ENCODE data around the gene TMED5.

- TF ChIP-seq PBX3 (CRISPR knock-in tag; IDR thresholded peaks at IDR 0.05) (no peak), ZNF16 (tag by site-specific recombination; IDR thresholded peaks at IDR 0.05; ENCODE audit: low read depth) (no peak), YY1 (tag by site-specific recombination; IDR thresholded peaks at IDR 0.05) (no peak), ZNF501 (tag by site-specific recombination; IDR thresholded peaks at IDR 0.05) (no peak), MYNN (tag by site-specific recombination; IDR thresholded peaks at IDR 0.05; ENCODE audit: borderline replicate concordance) (no peak)
- TF ChIP-seq, protein P1, sequence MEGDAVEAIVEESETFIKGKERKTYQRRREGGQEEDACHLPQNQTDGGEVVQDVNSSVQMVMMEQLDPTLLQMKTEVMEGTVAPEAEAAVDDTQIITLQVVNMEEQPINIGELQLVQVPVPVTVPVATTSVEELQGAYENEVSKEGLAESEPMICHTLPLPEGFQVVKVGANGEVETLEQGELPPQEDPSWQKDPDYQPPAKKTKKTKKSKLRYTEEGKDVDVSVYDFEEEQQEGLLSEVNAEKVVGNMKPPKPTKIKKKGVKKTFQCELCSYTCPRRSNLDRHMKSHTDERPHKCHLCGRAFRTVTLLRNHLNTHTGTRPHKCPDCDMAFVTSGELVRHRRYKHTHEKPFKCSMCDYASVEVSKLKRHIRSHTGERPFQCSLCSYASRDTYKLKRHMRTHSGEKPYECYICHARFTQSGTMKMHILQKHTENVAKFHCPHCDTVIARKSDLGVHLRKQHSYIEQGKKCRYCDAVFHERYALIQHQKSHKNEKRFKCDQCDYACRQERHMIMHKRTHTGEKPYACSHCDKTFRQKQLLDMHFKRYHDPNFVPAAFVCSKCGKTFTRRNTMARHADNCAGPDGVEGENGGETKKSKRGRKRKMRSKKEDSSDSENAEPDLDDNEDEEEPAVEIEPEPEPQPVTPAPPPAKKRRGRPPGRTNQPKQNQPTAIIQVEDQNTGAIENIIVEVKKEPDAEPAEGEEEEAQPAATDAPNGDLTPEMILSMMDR (tag by site-specific recombination; IDR thresholded peaks at IDR 0.05) = no peak
- TF ChIP-seq, protein P2, sequence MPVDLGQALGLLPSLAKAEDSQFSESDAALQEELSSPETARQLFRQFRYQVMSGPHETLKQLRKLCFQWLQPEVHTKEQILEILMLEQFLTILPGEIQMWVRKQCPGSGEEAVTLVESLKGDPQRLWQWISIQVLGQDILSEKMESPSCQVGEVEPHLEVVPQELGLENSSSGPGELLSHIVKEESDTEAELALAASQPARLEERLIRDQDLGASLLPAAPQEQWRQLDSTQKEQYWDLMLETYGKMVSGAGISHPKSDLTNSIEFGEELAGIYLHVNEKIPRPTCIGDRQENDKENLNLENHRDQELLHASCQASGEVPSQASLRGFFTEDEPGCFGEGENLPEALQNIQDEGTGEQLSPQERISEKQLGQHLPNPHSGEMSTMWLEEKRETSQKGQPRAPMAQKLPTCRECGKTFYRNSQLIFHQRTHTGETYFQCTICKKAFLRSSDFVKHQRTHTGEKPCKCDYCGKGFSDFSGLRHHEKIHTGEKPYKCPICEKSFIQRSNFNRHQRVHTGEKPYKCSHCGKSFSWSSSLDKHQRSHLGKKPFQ (tag by site-specific recombination; IDR thresholded peaks at IDR 0.05) = no peak
Measured at GRCh38 chr1:93137604-93138292, 42.5 kb downstream of the TMED5 start.
